Measurements from ENCODE around the gene ANO2.

DNA sequence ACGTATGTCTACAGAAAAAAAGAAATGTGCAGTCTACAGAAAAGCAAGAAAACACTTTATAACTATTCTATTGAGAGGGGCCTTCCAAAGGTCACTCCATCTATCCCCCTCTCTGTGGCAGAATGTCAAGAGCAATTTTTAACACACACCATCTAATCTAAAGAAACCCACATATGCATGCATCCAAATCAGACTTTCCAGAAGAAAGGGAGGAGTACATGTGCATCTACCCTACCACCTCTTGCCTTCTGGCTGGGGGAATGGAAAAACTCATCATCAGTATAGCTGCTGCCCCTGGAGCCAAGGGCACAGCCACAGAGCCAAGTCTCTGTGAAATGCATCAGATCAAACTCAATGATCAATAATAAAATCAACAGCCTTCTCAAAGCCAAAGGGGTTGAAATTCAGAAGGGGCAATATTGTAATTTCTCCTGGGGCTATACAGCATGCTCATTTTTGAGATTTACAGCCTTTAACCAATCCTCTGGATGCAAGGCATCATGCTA lies 63.9 kb downstream of the ANO2 start:
- TF ChIP-seq, protein P1, sequence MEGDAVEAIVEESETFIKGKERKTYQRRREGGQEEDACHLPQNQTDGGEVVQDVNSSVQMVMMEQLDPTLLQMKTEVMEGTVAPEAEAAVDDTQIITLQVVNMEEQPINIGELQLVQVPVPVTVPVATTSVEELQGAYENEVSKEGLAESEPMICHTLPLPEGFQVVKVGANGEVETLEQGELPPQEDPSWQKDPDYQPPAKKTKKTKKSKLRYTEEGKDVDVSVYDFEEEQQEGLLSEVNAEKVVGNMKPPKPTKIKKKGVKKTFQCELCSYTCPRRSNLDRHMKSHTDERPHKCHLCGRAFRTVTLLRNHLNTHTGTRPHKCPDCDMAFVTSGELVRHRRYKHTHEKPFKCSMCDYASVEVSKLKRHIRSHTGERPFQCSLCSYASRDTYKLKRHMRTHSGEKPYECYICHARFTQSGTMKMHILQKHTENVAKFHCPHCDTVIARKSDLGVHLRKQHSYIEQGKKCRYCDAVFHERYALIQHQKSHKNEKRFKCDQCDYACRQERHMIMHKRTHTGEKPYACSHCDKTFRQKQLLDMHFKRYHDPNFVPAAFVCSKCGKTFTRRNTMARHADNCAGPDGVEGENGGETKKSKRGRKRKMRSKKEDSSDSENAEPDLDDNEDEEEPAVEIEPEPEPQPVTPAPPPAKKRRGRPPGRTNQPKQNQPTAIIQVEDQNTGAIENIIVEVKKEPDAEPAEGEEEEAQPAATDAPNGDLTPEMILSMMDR (IDR thresholded peaks at IDR 0.05) = no peak
- no peak for TF ChIP-seq POLR2A (IDR thresholded peaks at IDR 0.05)

Data from uterus (tissue), 2 donors.